ENCODE measurements around the gene TMEM74B. TPM values are rescaled to one million over a fixed set of nuclear protein-coding genes. Genes with fewer than 3 reads are reported as not detected.

Gene TMEM74B
- 15.6 and 21.9 TPM in 2 replicates for total RNA-seq
- long read RNA-seq, partial matches to known transcripts = 0 of 3 reads
- long read RNA-seq, other reads (novel, unspliced or antisense) = 1 of 3 reads

GRCh38 chr20:1184638-1185315, at the start of gene TMEM74B:
Gene TMEM74B, minus strand, starts transcription at chr20:1184981. Its CDS starts 1,180 bp downstream, at chr20:1183801.
- peak within 1 kb of the TSS; percentile 79 for H3K4me3 Mint-ChIP-seq (ENCODE audit: low read depth)
- peak; percentile 28 for DNase-seq (ENCODE audit: low spot score, unreplicated experiment)
- peak within 1 kb of the TSS; percentile 91 for H3K27ac Mint-ChIP-seq
- peaks cover 11% of the 10 kb centered on the region for H3K4me1 Mint-ChIP-seq (ENCODE audit: low read depth)
- no peaks in the 10 kb centered on the region for H3K9me3 Mint-ChIP-seq (ENCODE audit: low read depth)
- no peaks in the 10 kb centered on the region for H3K36me3 Mint-ChIP-seq (ENCODE audit: insufficient read depth)
- peaks cover 17% of the 10 kb centered on the region for H3K27me3 Mint-ChIP-seq
- no peak for TF ChIP-seq CTCF (IDR thresholded peaks at IDR 0.05; ENCODE audit: unreplicated experiment)

- Mint-ChIP-seq H3K4me3 (ENCODE audit: low read depth) (no peak overlapping the region), H3K27me3 (peaks cover 28% of the 10 kb centered on the region), H3K9me3 (ENCODE audit: low read depth) (no peaks in the 10 kb centered on the region), H3K36me3 (ENCODE audit: insufficient read depth) (no peaks in the 10 kb centered on the region), H3K27ac (no peak overlapping the region), H3K4me1 (ENCODE audit: low read depth) (no peaks in the 10 kb centered on the region)
- TF ChIP-seq CTCF (IDR thresholded peaks at IDR 0.05; ENCODE audit: unreplicated experiment) = no peak
- no peak for DNase-seq (ENCODE audit: low spot score, unreplicated experiment)
Observed at GRCh38 chr20:1232286-1233111, 47.7 kb upstream of the TMEM74B start.

GRCh38 chr20:1229541-1229940, 44.8 kb upstream of the TMEM74B start:
- H3K4me3 Mint-ChIP-seq (ENCODE audit: low read depth) = no peak overlapping the region
- peaks cover 36% of the 10 kb centered on the region for H3K27me3 Mint-ChIP-seq
- no peaks in the 10 kb centered on the region for H3K4me1 Mint-ChIP-seq (ENCODE audit: low read depth)
- TF ChIP-seq CTCF (IDR thresholded peaks at IDR 0.05; ENCODE audit: unreplicated experiment) = no peak
- H3K9me3 Mint-ChIP-seq (ENCODE audit: low read depth) = no peaks in the 10 kb centered on the region
- no peak overlapping the region for H3K27ac Mint-ChIP-seq
- no peak for DNase-seq (ENCODE audit: low spot score, unreplicated experiment)
- H3K36me3 Mint-ChIP-seq (ENCODE audit: insufficient read depth) = no peaks in the 10 kb centered on the region

- H3K4me1 Mint-ChIP-seq (ENCODE audit: low read depth) = no peaks in the 10 kb centered on the region
- no peaks in the 10 kb centered on the region for H3K9me3 Mint-ChIP-seq (ENCODE audit: low read depth)
- H3K27ac Mint-ChIP-seq = peak within 1 kb of the TSS; percentile 78
- TF ChIP-seq CTCF (IDR thresholded peaks at IDR 0.05; ENCODE audit: unreplicated experiment) = no peak
- H3K27me3 Mint-ChIP-seq = peaks cover 42% of the 10 kb centered on the region
- H3K4me3 Mint-ChIP-seq (ENCODE audit: low read depth) = peak within 1 kb of the TSS; percentile 81
- H3K36me3 Mint-ChIP-seq (ENCODE audit: insufficient read depth) = no peaks in the 10 kb centered on the region
- DNase-seq (ENCODE audit: low spot score, unreplicated experiment) = peak; percentile 77
Observed at GRCh38 chr20:1225783-1226654, 41.2 kb upstream of the TMEM74B start, which contains the start of gene RAD21L1. Gene RAD21L1, plus strand, starts transcription at chr20:1226044. Its CDS starts 2,410 bp downstream, at chr20:1228454.
